DND-41 (cell line): ENCODE measurements around the gene PRAMEF15.
"Not testable (repeated sequence)": the region's sequence is repeated elsewhere in the genome, so short reads cannot be mapped to it uniquely, and the experiment has no call there.

ENCODE experiments used
- EZH2 ChIP-seq: IDR thresholded peaks from 3 replicates; pipeline ENCODE4 v1.6.1; 2012; ENCODE audit warnings: borderline replicate concordance, low read depth, mild to moderate bottlenecking, moderate library complexity, low read length, inconsistent platforms; ENCODE audit not compliant: severe bottlenecking
- TF ChIP-seq, protein P1 (sequence below): IDR thresholded peaks from 2 replicates; pipeline ENCODE4 v1.5.1; 2012; ENCODE audit warnings: borderline replicate concordance, low read length, moderate library complexity, mild to moderate bottlenecking; ENCODE audit not compliant: poor library complexity, severe bottlenecking; ENCODE audit errors: extremely low read depth

- TF ChIP-seq, protein P1, sequence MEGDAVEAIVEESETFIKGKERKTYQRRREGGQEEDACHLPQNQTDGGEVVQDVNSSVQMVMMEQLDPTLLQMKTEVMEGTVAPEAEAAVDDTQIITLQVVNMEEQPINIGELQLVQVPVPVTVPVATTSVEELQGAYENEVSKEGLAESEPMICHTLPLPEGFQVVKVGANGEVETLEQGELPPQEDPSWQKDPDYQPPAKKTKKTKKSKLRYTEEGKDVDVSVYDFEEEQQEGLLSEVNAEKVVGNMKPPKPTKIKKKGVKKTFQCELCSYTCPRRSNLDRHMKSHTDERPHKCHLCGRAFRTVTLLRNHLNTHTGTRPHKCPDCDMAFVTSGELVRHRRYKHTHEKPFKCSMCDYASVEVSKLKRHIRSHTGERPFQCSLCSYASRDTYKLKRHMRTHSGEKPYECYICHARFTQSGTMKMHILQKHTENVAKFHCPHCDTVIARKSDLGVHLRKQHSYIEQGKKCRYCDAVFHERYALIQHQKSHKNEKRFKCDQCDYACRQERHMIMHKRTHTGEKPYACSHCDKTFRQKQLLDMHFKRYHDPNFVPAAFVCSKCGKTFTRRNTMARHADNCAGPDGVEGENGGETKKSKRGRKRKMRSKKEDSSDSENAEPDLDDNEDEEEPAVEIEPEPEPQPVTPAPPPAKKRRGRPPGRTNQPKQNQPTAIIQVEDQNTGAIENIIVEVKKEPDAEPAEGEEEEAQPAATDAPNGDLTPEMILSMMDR, result not testable (repeated sequence)
- TF ChIP-seq EZH2, result not testable (repeated sequence)
Measured at GRCh38 chr1:13364928-13365327, 49.5 kb downstream of the PRAMEF15 start.
